ENCODE data around the gene TBX3.

Gene TBX3

GRCh38 chr12:114682106-114682784 lies 1.7 kb downstream of the TBX3 start:
- no peak for DNase-seq

GRCh38 chr12:114681116-114681871 lies 2.7 kb downstream of the TBX3 start:
- no peak for DNase-seq

- no peak for DNase-seq
These were observed 3.3 kb downstream of the TBX3 start for GRCh38 chr12:114680604-114681069.

- DNase-seq, result no peak
These were observed 4.0 kb downstream of the TBX3 start for GRCh38 chr12:114679942-114680341.

GRCh38 chr12:114679452-114679875 lies 4.5 kb downstream of the TBX3 start:
- DNase-seq, result no peak

GRCh38 chr12:114678718-114679117 lies 5.3 kb downstream of the TBX3 start:
- DNase-seq, result no peak

GRCh38 chr12:114678028-114678427 lies 5.9 kb downstream of the TBX3 start:
- DNase-seq, result no peak

- no peak for DNase-seq
These were observed 7.7 kb downstream of the TBX3 start for GRCh38 chr12:114676142-114676741.

- no peak for DNase-seq
These were observed 9.5 kb downstream of the TBX3 start for GRCh38 chr12:114674251-114675047.

- DNase-seq, result no peak
These were observed 10.1 kb downstream of the TBX3 start for GRCh38 chr12:114673901-114674250.

GRCh38 chr12:114673169-114673833 lies 10.7 kb downstream of the TBX3 start:
- no peak for DNase-seq

- no peak for DNase-seq
These were observed 11.2 kb downstream of the TBX3 start for GRCh38 chr12:114672817-114673168.

- DNase-seq, result no peak
These were observed 12.2 kb downstream of the TBX3 start for GRCh38 chr12:114671443-114672411.

- no peak for DNase-seq
These were observed 12.9 kb downstream of the TBX3 start for GRCh38 chr12:114671066-114671442.

GRCh38 chr12:114670291-114670980 lies 13.5 kb downstream of the TBX3 start:
- DNase-seq, result no peak

- no peak for DNase-seq
These were observed 14.3 kb downstream of the TBX3 start for GRCh38 chr12:114669401-114670290.

GRCh38 chr12:114668886-114669288 lies 15.1 kb downstream of the TBX3 start:
- DNase-seq, result no peak

GRCh38 chr12:114668151-114668885 lies 15.7 kb downstream of the TBX3 start:
- no peak for DNase-seq

GRCh38 chr12:114667669-114668150 lies 16.3 kb downstream of the TBX3 start:
- no peak for DNase-seq
